Measurements from ENCODE around the gene FAM72C. TPM values are rescaled to one million over a fixed set of nuclear protein-coding genes. Genes with fewer than 3 reads are reported as not detected.
"Not testable (repeated sequence)": the region's sequence is repeated elsewhere in the genome, so short reads cannot be mapped to it uniquely, and the experiment has no call there.

The FAM72C gene
- total RNA-seq, 2 experiments from 2014 or later: 6.9 to 8.2 TPM

DNA sequence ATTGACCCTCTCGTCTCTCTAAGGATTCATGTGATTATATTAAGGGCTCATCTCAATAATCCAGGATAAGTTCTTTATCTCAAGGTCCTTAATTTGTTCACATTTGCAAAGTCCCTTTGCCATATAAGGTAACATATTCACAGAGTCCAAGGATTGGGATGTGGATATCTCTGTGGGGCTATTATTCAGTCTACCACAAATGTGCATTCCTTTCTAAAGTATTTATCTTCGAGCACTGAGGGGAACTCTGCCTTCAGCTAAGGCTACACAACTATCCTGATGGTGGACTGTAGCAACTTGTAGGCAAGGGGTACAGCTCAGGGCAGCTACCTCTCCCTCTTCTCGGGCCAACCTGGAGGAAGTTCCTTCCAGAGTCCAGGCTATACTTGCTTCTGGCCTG, 53.2 kb downstream of the FAM72C start:
- CTCF ChIA-PET, POLR2A ChIA-PET: not testable (repeated sequence)

DNA sequence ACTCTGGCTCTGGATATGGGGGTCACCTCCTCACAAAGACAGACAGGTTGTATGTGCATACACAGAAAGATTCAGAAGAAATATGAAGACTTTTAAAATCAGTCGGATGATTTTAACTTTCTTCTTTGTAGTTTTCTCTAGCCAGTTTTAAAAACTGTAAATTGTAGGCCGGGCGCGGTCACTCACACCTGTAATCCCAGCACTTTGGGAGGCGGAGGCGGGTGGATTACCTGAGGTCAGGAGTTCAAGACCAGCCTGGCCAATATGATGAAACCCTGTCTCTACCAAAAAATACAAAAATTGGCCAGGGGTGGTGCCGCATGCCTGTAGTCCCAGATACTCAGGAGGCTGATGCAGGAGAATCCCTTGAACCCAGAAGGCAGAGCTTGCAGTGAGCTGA, 58.1 kb downstream of the FAM72C start:
- CTCF ChIA-PET, POLR2A ChIA-PET: not testable (repeated sequence)

Measured in activated CD8-positive, alpha-beta memory T cell treated with anti-CD3 and anti-CD28 coated beads for 36 hours (primary cell).